Immature natural killer cell (primary cell): Measurements from ENCODE around the gene CDV3. TPM values are rescaled to one million over a fixed set of nuclear protein-coding genes. Genes with fewer than 3 reads are reported as not detected.

ENCODE experiments used
- polyA plus RNA-seq, 3 donors: library from polyadenylated mRNA; unstranded; fragments of 300-500 nt; fragmentation: Illumina TruSeq; gene quantifications; one replicate each; pipeline ENCODE4 v1.2.3, GENCODE V29; 2021

Gene CDV3
- polyA plus RNA-seq, 3 donors from 2014 or later, result 29.4 to 44.4 (median 30.9) TPM

Other genes with a start within 250 kb of the CDV3 start
- under 1 TPM in 1 of 3 donors, not detected in 2; 0.83 TPM for gene BFSP2, start 173.6 kb upstream of the CDV3 start, polyA plus RNA-seq
- gene TOPBP1, start 88.3 kb downstream of the CDV3 start, polyA plus RNA-seq, result 10 to 100 TPM in 2 of 3 donors, 1 to 10 TPM in 1; 5.2 to 16.3 (median 12.2) TPM
- not detected for gene TF, start 172.7 kb downstream of the CDV3 start, polyA plus RNA-seq
- gene SRPRB, start 232.1 kb downstream of the CDV3 start, polyA plus RNA-seq, result 10 to 100 TPM; 28.8 to 51.0 (median 43.9) TPM